Skin of body (tissue), 2 donors: Measurements from ENCODE around the gene CTTN. TPM values are rescaled to one million over a fixed set of nuclear protein-coding genes. Genes with fewer than 3 reads are reported as not detected.
"Not testable (repeated sequence)": the region's sequence is repeated elsewhere in the genome, so short reads cannot be mapped to it uniquely, and the experiment has no call there.

ENCODE experiments used
- DNase-seq: peaks from one replicate; lab custom pipeline; 2025; lab: John Stamatoyannopoulos, UW
- total RNA-seq: library from RNA; depleted of rRNA; stranded (reverse); fragments of >200 nt; gene quantifications from one replicate; pipeline ENCODE4 v1.2.3, GENCODE V29; 2014

The CTTN gene
- total RNA-seq, 1 donor from 2014 or later, result 131 TPM

- no peak for DNase-seq
Measured at GRCh38 chr11:70381350-70381749, 17.0 kb upstream of the CTTN start.

GRCh38 chr11:70381872-70382861, 16.2 kb upstream of the CTTN start:
- peak; percentile 10 for DNase-seq

GRCh38 chr11:70383664-70384565, 14.4 kb upstream of the CTTN start:
- peak; percentile 95 for DNase-seq

GRCh38 chr11:70384566-70385152, 13.7 kb upstream of the CTTN start:
- DNase-seq, result no peak

- no peak for DNase-seq
Measured at GRCh38 chr11:70387564-70387963, 10.8 kb upstream of the CTTN start.

GRCh38 chr11:70389201-70389600, 9.1 kb upstream of the CTTN start:
- DNase-seq, result no peak

- DNase-seq, result not testable (repeated sequence)
Measured at GRCh38 chr11:70390882-70391281, 7.4 kb upstream of the CTTN start.

GRCh38 chr11:70394211-70394950, 3.9 kb upstream of the CTTN start:
- no peak for DNase-seq

- no peak for DNase-seq
Measured at GRCh38 chr11:70397336-70397982, 870 bp upstream of the CTTN start.

GRCh38 chr11:70398834-70399680, 728 bp downstream of the CTTN start:
- DNase-seq, result no peak

GRCh38 chr11:70399681-70400112, 1.4 kb downstream of the CTTN start:
- DNase-seq, result no peak

- DNase-seq, result no peak
Measured at GRCh38 chr11:70400643-70401042, 2.3 kb downstream of the CTTN start.

- no peak for DNase-seq
Measured at GRCh38 chr11:70402016-70402415, 3.7 kb downstream of the CTTN start.

- no peak for DNase-seq
Measured at GRCh38 chr11:70402685-70403084, 4.4 kb downstream of the CTTN start.

GRCh38 chr11:70404244-70404643, 5.9 kb downstream of the CTTN start:
- DNase-seq, result no peak

- no peak for DNase-seq
Measured at GRCh38 chr11:70405679-70406395, 7.5 kb downstream of the CTTN start.

GRCh38 chr11:70407121-70407520, 8.8 kb downstream of the CTTN start:
- no peak for DNase-seq

GRCh38 chr11:70407814-70408213, 9.5 kb downstream of the CTTN start:
- no peak for DNase-seq

- not testable (repeated sequence) for DNase-seq
Measured at GRCh38 chr11:70408326-70408725, 10.0 kb downstream of the CTTN start.
